ENCODE data around the gene NACC1.

NACC1 gene

GRCh38 chr19:13169769-13170168, 51.7 kb downstream of the NACC1 start:
- H3K4me3 ChIP-seq (ENCODE audit: low read length) = no peak overlapping the region
- H3K9ac ChIP-seq (ENCODE audit: low read length) = no peak overlapping the region
- H3K4me1 ChIP-seq (ENCODE audit: low read length) = peaks cover 10% of the 10 kb centered on the region
- H3K9me2 ChIP-seq (replicated peaks; ENCODE audit: insufficient read depth, low read length) = no peaks in the 10 kb centered on the region
- H2AFZ ChIP-seq (ENCODE audit: low read length) = no peak overlapping the region
- H3K36me3 ChIP-seq (replicated peaks; ENCODE audit: insufficient read depth, low read length) = no peaks in the 10 kb centered on the region
- H3F3A ChIP-seq (ENCODE audit: insufficient read depth, low read length) = 0 out of 2 replicates have a peak, but pooled peaks cover 7% of the 10 kb centered on the region
- no peaks in the 10 kb centered on the region for H3K9me3 ChIP-seq (replicated peaks; ENCODE audit: insufficient read depth, low read length)
- H3K27me3 ChIP-seq (replicated peaks; ENCODE audit: insufficient read depth, low read length) = peaks cover 24% of the 10 kb centered on the region
- H4K20me1 ChIP-seq (ENCODE audit: insufficient read depth, low read length) = no peaks in the 10 kb centered on the region
- no peak overlapping the region for H3K4me2 ChIP-seq (ENCODE audit: low read depth, low read length)
- no peaks in the 10 kb centered on the region for H3K79me2 ChIP-seq (ENCODE audit: low read length)
- H3K27ac ChIP-seq (ENCODE audit: low read length) = no peak overlapping the region
- TF ChIP-seq EZH2phosphoT487 (IDR thresholded peaks at IDR 0.05; ENCODE audit: low read length) (no peak), EZH2 (optimal IDR thresholded peaks at IDR 0.05; ENCODE audit: low read depth, low read length) (no peak), CTCF (IDR thresholded peaks at IDR 0.05; ENCODE audit: low read length) (no peak)
- DNase-seq = no peak

GRCh38 chr19:13171146-13171545, 53.1 kb downstream of the NACC1 start:
- Histone ChIP-seq H3K4me3 (ENCODE audit: low read length) (no peak overlapping the region), H3K79me2 (ENCODE audit: low read length) (no peaks in the 10 kb centered on the region), H3K4me1 (ENCODE audit: low read length) (peaks cover 10% of the 10 kb centered on the region), H2AFZ (ENCODE audit: low read length) (no peak overlapping the region), H3K9ac (ENCODE audit: low read length) (no peak overlapping the region), H3K4me2 (ENCODE audit: low read depth, low read length) (no peak overlapping the region), H3K27ac (ENCODE audit: low read length) (no peak overlapping the region), H3K9me2 (replicated peaks; ENCODE audit: insufficient read depth, low read length) (no peaks in the 10 kb centered on the region), H3F3A (ENCODE audit: insufficient read depth, low read length) (0 out of 2 replicates have a peak, but pooled peaks cover 7% of the 10 kb centered on the region), H3K9me3 (replicated peaks; ENCODE audit: insufficient read depth, low read length) (no peaks in the 10 kb centered on the region), H4K20me1 (ENCODE audit: insufficient read depth, low read length) (no peaks in the 10 kb centered on the region), H3K36me3 (replicated peaks; ENCODE audit: insufficient read depth, low read length) (no peaks in the 10 kb centered on the region), H3K27me3 (replicated peaks; ENCODE audit: insufficient read depth, low read length) (peaks cover 27% of the 10 kb centered on the region)
- TF ChIP-seq EZH2phosphoT487 (IDR thresholded peaks at IDR 0.05; ENCODE audit: low read length) = no peak
- TF ChIP-seq EZH2 (optimal IDR thresholded peaks at IDR 0.05; ENCODE audit: low read depth, low read length) = no peak
- TF ChIP-seq CTCF (IDR thresholded peaks at IDR 0.05; ENCODE audit: low read length) = no peak
- no peak for DNase-seq

- Histone ChIP-seq H3K36me3 (replicated peaks; ENCODE audit: insufficient read depth, low read length) (no peaks in the 10 kb centered on the region), H3K9me3 (replicated peaks; ENCODE audit: insufficient read depth, low read length) (no peaks in the 10 kb centered on the region), H3K9ac (ENCODE audit: low read length) (no peak overlapping the region), H4K20me1 (ENCODE audit: insufficient read depth, low read length) (no peaks in the 10 kb centered on the region), H3K4me1 (ENCODE audit: low read length) (peaks cover 5% of the 10 kb centered on the region), H3K4me2 (ENCODE audit: low read depth, low read length) (no peak overlapping the region), H2AFZ (ENCODE audit: low read length) (0 out of 2 replicates have a peak overlapping the region, but pooled peaks have one; percentile 38), H3K79me2 (ENCODE audit: low read length) (no peaks in the 10 kb centered on the region), H3K4me3 (ENCODE audit: low read length) (no peak overlapping the region), H3K27me3 (replicated peaks; ENCODE audit: insufficient read depth, low read length) (peaks cover 35% of the 10 kb centered on the region), H3F3A (ENCODE audit: insufficient read depth, low read length) (0 out of 2 replicates have a peak, but pooled peaks cover 4% of the 10 kb centered on the region), H3K27ac (ENCODE audit: low read length) (no peak overlapping the region), H3K9me2 (replicated peaks; ENCODE audit: insufficient read depth, low read length) (no peaks in the 10 kb centered on the region)
- DNase-seq = no peak
- TF ChIP-seq CTCF (IDR thresholded peaks at IDR 0.05; ENCODE audit: low read length) (no peak), EZH2 (optimal IDR thresholded peaks at IDR 0.05; ENCODE audit: low read depth, low read length) (no peak), EZH2phosphoT487 (IDR thresholded peaks at IDR 0.05; ENCODE audit: low read length) (no peak)
Measured at GRCh38 chr19:13172346-13173138, 54.5 kb downstream of the NACC1 start.

Measured in MM.1S (cell line).